Mucosa of rectum (tissue), 2 donors: Measurements from ENCODE around the gene ICAM5.

Source experiments
- H3K27ac ChIP-seq, 2 donors: one replicate each; pipeline ENCODE4 v1.7.0; 2013; ENCODE audit warnings: inconsistent platforms in 2 of 2, low read depth in 2 of 2, low read length in 2 of 2
- H3K27me3 ChIP-seq, 2 donors: one replicate each; pipeline ENCODE4 v1.7.0; 2013; ENCODE audit warnings: low read length in 2 of 2; ENCODE audit not compliant: control insufficient read depth in 2 of 2, insufficient read depth in 2 of 2
- H3K36me3 ChIP-seq, 2 donors: one replicate each; pipeline ENCODE4 v1.7.0; 2013; ENCODE audit warnings: low read length in 2 of 2; ENCODE audit not compliant: control insufficient read depth in 2 of 2, insufficient read depth in 2 of 2
- H3K4me1 ChIP-seq, 2 donors: one replicate each; pipeline ENCODE4 v1.7.0; 2013; ENCODE audit warnings: low read length in 2 of 2, mild to moderate bottlenecking in 1 of 2; ENCODE audit not compliant: control insufficient read depth in 2 of 2, insufficient read depth in 2 of 2
- H3K4me3 ChIP-seq, 2 donors: one replicate each; pipeline ENCODE4 v1.7.0; 2013; ENCODE audit warnings: low read length in 2 of 2
- H3K9ac ChIP-seq, 2 donors: one replicate each; pipeline ENCODE4 v1.7.0; 2013; ENCODE audit warnings: low read length in 2 of 2, low read depth in 1 of 2, mild to moderate bottlenecking in 1 of 2
- H3K9me3 ChIP-seq, 2 donors: one replicate each; pipeline ENCODE4 v1.7.0; 2013; ENCODE audit warnings: low read length in 2 of 2; ENCODE audit not compliant: control insufficient read depth in 2 of 2
- donor health status: healthy.
- donor health status: Normal muscosa, but diverticular disease.

ICAM5 gene

DNA sequence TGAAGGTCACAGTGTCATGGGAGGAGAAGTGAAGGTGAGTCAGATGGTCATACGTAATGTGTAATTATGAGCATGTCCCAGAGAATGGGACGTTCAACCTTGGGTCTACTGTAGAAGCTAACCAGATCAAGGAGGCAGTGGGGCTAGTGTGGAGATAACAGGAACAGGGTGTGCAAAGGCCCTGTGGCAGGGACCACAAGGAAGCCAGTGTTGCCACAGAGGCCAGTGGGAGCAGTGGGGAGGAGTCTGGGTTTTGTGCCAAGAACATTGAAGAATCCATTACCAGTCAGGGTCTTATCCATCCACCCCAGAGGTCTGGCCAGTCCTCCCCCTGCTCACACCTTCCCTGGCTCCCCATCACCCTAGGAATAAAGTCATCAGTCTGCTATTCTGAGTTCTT lies 34.4 kb upstream of the ICAM5 start:
- H3K27me3 ChIP-seq: no peaks in the 10 kb centered on the region
- H3K4me3 ChIP-seq: no peak overlapping the region
- peaks cover 25 to 38% of the 10 kb centered on the region in 2 donors for H3K36me3 ChIP-seq
- no peaks in the 10 kb centered on the region for H3K9me3 ChIP-seq
- no peak overlapping the region for H3K27ac ChIP-seq
- peaks cover 17 to 18% of the 10 kb centered on the region in 2 donors for H3K4me1 ChIP-seq
- no peak overlapping the region for H3K9ac ChIP-seq

GRCh38 chr19:10256551-10256950 lies 33.2 kb upstream of the ICAM5 start:
- peaks cover 14 to 22% of the 10 kb centered on the region in 2 donors for H3K4me1 ChIP-seq
- H3K27ac ChIP-seq: no peak overlapping the region
- no peaks in the 10 kb centered on the region for H3K27me3 ChIP-seq
- peaks cover 25 to 38% of the 10 kb centered on the region in 2 donors for H3K36me3 ChIP-seq
- H3K4me3 ChIP-seq: no peak overlapping the region
- no peak overlapping the region for H3K9ac ChIP-seq
- H3K9me3 ChIP-seq: no peaks in the 10 kb centered on the region

DNA sequence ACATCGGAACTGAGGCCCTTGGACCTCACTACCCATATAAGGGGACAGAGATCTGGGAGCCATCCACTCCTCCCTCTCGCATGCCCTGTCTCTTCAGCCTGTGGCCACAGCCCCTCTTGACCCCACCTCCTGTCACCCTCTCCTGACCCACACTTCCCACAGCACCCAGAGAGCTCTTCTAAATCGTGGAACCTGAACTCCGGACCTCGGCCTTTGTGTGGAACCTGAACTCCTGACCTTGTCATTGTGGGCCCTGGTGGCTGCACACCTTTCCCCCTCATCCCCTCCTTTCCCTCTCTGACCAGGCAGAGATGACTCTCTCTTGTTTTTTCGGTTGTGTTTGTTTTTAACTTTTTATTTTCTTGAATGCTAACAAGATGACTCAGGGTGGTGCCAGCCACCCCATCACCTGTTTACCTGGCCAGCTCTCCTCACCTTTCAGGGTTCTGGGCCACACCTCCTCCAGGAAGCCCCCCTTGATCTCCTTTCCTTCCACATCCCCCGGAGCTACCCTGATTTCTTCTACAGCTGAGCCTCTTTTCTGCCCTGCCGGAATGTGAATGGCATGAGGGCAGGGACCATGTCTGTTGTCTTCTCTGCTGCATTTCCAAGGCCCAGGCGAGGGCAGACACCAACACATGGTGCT lies 32.7 kb upstream of the ICAM5 start:
- H3K36me3 ChIP-seq: peaks cover 25 to 38% of the 10 kb centered on the region in 2 donors
- peaks cover 14 to 22% of the 10 kb centered on the region in 2 donors for H3K4me1 ChIP-seq
- no peak overlapping the region for H3K9ac ChIP-seq
- H3K9me3 ChIP-seq: no peaks in the 10 kb centered on the region
- H3K4me3 ChIP-seq: no peak overlapping the region
- no peak overlapping the region for H3K27ac ChIP-seq
- no peaks in the 10 kb centered on the region for H3K27me3 ChIP-seq

DNA sequence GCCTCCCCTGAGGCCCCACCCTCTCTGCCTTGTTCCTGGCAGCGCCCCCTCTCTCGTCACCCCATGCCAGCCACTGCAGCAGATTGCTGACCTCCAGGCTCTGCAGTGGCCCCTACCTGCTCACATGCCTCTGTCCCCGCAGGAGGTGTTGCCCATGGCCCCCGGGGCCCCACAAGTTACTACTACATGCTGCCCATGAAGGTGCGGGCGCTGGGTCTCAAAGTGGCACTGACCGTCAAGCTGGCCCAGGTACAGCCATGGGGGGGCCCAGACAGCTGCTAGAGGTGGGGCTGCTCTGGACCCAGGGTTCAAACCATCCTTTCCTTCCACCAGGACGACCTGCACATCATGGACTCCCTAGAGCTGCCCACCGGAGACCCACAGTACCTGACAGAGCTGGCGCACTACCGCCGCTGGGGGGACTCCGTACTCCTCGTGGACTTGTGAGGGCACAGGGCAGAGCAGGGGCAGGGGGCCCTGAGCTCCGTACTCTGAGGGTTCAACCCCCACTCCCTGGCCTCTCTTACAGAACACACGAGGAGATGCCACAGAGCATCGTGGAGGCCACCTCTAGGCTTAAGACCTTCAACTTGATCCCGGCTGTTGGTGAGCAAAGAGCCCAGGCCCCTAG lies 31.6 kb upstream of the ICAM5 start:
- Histone ChIP-seq H3K9me3 (no peaks in the 10 kb centered on the region), H3K27ac (no peak overlapping the region), H3K4me3 (no peak overlapping the region), H3K9ac (no peak overlapping the region), H3K27me3 (no peaks in the 10 kb centered on the region), H3K36me3 (peaks cover 25 to 38% of the 10 kb centered on the region in 2 donors), H3K4me1 (peaks cover 8 to 14% of the 10 kb centered on the region in 2 donors)

GRCh38 chr19:10259162-10259905 lies 30.4 kb upstream of the ICAM5 start:
- Histone ChIP-seq H3K9ac (no peak overlapping the region), H3K4me1 (peaks cover 8 to 14% of the 10 kb centered on the region in 2 donors), H3K27ac (no peak overlapping the region), H3K4me3 (no peak overlapping the region), H3K36me3 (peaks cover 22 to 34% of the 10 kb centered on the region in 2 donors), H3K9me3 (no peaks in the 10 kb centered on the region), H3K27me3 (no peaks in the 10 kb centered on the region)

- peaks cover 19 to 27% of the 10 kb centered on the region in 2 donors for H3K36me3 ChIP-seq
- H3K27ac ChIP-seq: no peak overlapping the region
- H3K9ac ChIP-seq: no peak overlapping the region
- H3K4me1 ChIP-seq: peaks cover 8 to 14% of the 10 kb centered on the region in 2 donors
- no peaks in the 10 kb centered on the region for H3K9me3 ChIP-seq
- H3K4me3 ChIP-seq: no peak overlapping the region
- no peaks in the 10 kb centered on the region for H3K27me3 ChIP-seq
Measured at GRCh38 chr19:10260141-10260584, 29.6 kb upstream of the ICAM5 start.

- Histone ChIP-seq H3K9me3 (no peaks in the 10 kb centered on the region), H3K27ac (no peak overlapping the region), H3K36me3 (peaks cover 6 to 8% of the 10 kb centered on the region in 2 donors), H3K4me3 (no peak overlapping the region), H3K4me1 (peaks cover 8 to 14% of the 10 kb centered on the region in 2 donors), H3K9ac (no peak overlapping the region), H3K27me3 (no peaks in the 10 kb centered on the region)
Measured at GRCh38 chr19:10262771-10263170, 27.0 kb upstream of the ICAM5 start.

- H3K27me3 ChIP-seq: peaks cover 4 to 9% of the 10 kb centered on the region in 2 donors
- no peak overlapping the region for H3K27ac ChIP-seq
- H3K4me3 ChIP-seq: no peak overlapping the region
- H3K4me1 ChIP-seq: peaks cover 14 to 19% of the 10 kb centered on the region in 2 donors
- no peak overlapping the region for H3K9ac ChIP-seq
- no peaks in the 10 kb centered on the region for H3K36me3 ChIP-seq
- H3K9me3 ChIP-seq: no peaks in the 10 kb centered on the region
Measured at GRCh38 chr19:10266706-10267105, 23.0 kb upstream of the ICAM5 start.

DNA sequence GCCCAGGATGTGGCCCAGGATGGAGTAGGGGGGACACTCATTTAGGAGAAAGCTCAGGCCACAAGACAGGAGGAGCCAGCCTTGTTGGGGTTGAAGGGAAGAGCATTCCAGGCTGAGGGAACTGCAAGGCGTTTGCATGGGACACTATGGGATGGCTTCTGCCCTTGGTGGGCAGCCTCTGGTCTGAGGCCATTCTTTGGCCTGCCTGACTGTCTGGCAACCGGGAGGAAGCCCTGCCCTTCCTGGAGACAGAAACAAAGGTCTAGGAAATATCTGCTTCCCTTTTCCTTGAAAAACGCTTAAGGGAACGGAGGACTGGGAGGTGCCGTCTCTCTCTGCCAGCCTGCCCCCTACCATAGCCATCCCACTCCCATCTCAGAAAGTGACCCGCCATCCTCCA lies 21.7 kb upstream of the ICAM5 start:
- Histone ChIP-seq H3K4me1 (peaks cover 14 to 19% of the 10 kb centered on the region in 2 donors), H3K9ac (no peak overlapping the region)

More for the DNA sequence above, 21.7 kb upstream of the ICAM5 start:
- no peaks in the 10 kb centered on the region for H3K36me3 ChIP-seq
- H3K27me3 ChIP-seq: peaks cover 5 to 11% of the 10 kb centered on the region in 2 donors
- no peaks in the 10 kb centered on the region for H3K9me3 ChIP-seq
- H3K4me3 ChIP-seq: no peak overlapping the region
- no peak overlapping the region for H3K27ac ChIP-seq
